Cardiac septum (tissue), 1 donor: Measurements from ENCODE around the gene TRMU. TPM values are rescaled to one million over a fixed set of nuclear protein-coding genes. Genes with fewer than 3 reads are reported as not detected.
"Not testable (repeated sequence)": the region's sequence is repeated elsewhere in the genome, so short reads cannot be mapped to it uniquely, and the experiment has no call there.

Experiments
- DNase-seq: peaks from one replicate; pipeline ENCODE4 v3.0.0-alpha.2; 2020; ENCODE audit warnings: low spot score
- intact Hi-C: fragments of 100-400 bp; cut with DNase I; formaldehyde crosslinking; loops from one replicate; pipeline ENCODE4 v1.14.0; 2022
- total RNA-seq: library from RNA; stranded (reverse); fragmentation: NEBNext Ultra II Directional; extraction: Animal tissue kit (Norgen Biotek cat#: 25700); gene quantifications from one replicate; pipeline ENCODE4 v1.2.1, GENCODE V29; 2021
- donor health status: DM: no; HTN: no; CAD: no.

The TRMU gene
- total RNA-seq, 1 donor from 2014 or later: 34.7 TPM

DNA sequence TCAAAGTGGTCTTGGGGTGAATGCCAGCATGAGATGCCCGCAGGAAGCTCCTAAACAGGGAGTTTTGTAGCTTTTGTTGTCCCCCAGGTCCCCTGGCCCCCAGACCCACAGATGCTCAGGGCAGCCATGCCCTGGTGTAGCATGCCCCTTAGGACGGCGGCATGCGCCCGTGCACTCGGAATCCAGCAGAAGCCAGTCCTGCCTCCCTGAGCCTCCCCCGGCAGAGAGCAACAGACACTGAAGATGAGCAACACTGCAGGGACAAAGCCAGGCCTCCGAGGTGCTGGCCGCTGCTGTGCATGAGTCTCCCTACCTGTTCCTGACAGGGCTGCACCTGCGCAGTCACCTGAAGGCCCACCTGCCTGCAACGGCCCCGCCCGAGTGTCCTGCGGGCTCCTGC is 59.1 kb downstream of the TRMU start:
- intact Hi-C loops: no loop called here
- DNase-seq: no peak

DNA sequence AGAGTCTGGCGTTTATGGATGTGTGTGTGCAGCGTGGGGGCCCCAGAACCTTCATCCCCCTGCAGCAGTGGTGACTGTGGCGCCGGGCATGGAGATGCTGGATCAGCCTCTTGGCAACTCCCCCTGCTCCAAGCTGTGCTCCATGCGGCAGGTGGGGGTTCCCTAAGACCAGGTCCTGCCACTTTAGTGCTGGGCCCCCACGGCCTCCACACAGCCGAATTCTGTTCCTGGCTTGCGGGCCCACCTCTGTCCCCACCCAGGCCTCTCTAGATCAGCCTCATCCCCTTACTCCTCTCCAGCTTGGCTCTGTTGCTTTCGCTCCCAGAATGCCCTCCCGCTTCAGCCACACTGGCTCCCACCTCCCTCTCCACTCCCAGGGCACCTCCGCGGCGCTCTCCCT is 59.6 kb downstream of the TRMU start:
- intact Hi-C loops: no loop called here
- no peak for DNase-seq

- DNase-seq, intact Hi-C loops: not testable (repeated sequence)
These were observed 61.5 kb downstream of the TRMU start for GRCh38 chr22:46397049-46397448.

DNA sequence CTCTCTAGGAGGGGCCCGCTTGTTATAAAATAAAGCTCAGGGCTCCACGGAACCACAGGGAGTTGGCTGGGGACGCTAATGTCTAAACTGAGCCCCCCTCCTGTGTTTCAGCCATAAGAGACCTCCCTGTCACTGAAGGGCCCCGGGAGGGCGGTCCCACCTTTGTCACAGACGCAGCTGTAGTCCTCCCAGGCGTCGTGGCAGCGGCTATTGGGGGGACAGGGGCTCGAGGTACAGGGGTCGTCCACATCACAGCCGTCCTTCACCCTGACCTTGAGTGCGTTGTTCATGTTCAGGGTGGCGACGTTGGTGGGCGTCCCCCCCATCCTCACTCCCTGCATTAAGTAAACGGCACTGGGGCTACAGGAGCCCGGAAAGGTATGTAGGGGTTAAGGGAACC is 62.0 kb downstream of the TRMU start:
- no peak for DNase-seq
- intact Hi-C loops: no loop called here

- no peak for DNase-seq
- intact Hi-C loops: no loop called here
These were observed 62.4 kb downstream of the TRMU start for GRCh38 chr22:46397951-46398350.

- intact Hi-C loops: no loop called here
- DNase-seq: no peak
These were observed 63.9 kb downstream of the TRMU start for GRCh38 chr22:46399251-46400024.

DNA sequence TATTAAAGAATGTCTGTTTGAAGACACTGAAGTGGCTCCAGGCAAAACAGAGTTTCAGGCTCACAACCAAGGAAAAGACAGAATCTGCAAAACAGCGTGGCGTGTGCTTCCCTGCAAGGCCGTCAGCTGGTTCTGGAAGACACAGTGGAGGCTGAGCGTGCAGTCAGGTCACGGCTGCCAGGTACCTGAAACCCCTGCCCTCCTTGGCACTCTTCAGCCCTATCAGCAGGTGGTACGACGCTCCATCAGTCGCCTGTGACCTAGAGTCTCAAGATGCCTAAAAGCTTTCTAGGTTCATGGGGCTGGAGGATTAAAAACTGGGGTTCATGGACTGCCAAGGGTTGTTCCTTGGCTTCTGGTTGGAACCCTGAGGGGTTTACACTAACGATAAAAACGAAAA is 65.9 kb downstream of the TRMU start:
- intact Hi-C loops: no loop called here
- DNase-seq: no peak

GRCh38 chr22:46402505-46402904 is 67.0 kb downstream of the TRMU start:
- DNase-seq: no peak
- intact Hi-C loops: no loop called here

- intact Hi-C loops, DNase-seq: not testable (repeated sequence)
These were observed 68.4 kb downstream of the TRMU start for GRCh38 chr22:46403880-46404279.

DNA sequence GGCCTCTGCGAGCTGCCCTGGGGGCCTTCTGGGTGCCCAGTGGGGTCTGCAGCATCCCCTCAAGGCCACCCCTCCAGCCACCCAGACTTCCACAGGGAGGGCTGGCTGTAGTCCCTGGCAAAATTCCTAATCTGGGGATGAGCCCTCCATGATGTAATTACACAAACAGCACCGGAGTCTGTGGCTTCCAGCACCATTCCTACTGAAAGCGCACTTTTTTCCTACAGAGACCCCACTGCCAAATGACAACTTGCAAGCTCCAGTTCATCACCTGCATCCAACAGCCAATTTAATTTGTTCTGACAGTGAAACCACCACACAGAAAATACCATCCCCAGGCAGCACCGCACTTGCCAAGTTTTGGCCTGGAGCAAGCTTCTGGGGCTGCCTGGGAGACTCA is 70.4 kb downstream of the TRMU start:
- intact Hi-C loops: loop anchor here (5.0 kb wide), 1 partner anchor 131 kb away; the partner anchor contains the start of gene CELSR1

DNA sequence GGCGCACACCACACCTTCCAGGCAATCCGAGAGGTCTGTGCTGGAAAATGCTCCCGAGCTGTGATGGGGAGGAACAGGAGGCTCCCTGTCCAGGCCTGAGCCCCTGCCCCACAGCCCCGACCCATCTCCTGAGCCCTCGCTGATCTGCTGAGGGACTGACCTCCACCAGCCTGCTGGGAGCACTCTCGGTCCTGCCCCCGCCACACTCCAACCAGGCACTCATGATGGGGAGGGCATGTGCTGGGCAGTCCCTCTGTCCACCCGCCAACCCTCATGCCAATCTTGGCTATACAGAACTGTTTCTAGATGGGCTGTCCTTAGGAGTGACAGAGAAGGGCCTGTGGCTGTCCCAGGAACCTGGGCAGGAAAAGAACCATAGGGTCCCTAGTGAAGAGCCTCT is 70.8 kb downstream of the TRMU start:
- intact Hi-C loops: loop anchor here (5.0 kb wide), 1 partner anchor 131 kb away; the partner anchor contains the start of gene CELSR1
- no peak for DNase-seq

More for the DNA sequence above, 70.4 kb downstream of the TRMU start:
- no peak for DNase-seq

- intact Hi-C loops: loop anchor here (5.0 kb wide), 1 partner anchor 131 kb away; the partner anchor contains the start of gene CELSR1
- no peak for DNase-seq
These were observed 71.3 kb downstream of the TRMU start for GRCh38 chr22:46406791-46407190.

Other genes starting within 250 kb of the TRMU start
- gene PPARA, start 185.2 kb upstream of the TRMU start, total RNA-seq: 78.8 TPM
- 7.6 TPM for gene CDPF1, start 85.4 kb upstream of the TRMU start, total RNA-seq
- gene PKDREJ, start 72.4 kb upstream of the TRMU start, total RNA-seq: 0.11 TPM
- 21.5 TPM for gene TTC38, start 67.7 kb upstream of the TRMU start, total RNA-seq
- 0.32 TPM for gene GTSE1, start 38.8 kb upstream of the TRMU start, total RNA-seq
- gene CELSR1, start 201.9 kb downstream of the TRMU start, total RNA-seq: 13.3 TPM